Left renal pelvis (tissue), 4 donors: ENCODE measurements around the gene CDC25B. TPM values are rescaled to one million over a fixed set of nuclear protein-coding genes. Genes with fewer than 3 reads are reported as not detected.
"Not testable (repeated sequence)": the region's sequence is repeated elsewhere in the genome, so short reads cannot be mapped to it uniquely, and the experiment has no call there.

Source experiments
- DNase-seq, 4 donors: peaks; one replicate each; pipeline ENCODE4 v3.0.0-alpha.2; 2013; ENCODE audit warnings: low read depth in 4 of 4, low spot score in 3 of 4
- polyA plus RNA-seq, 4 donors: library from polyadenylated mRNA; unstranded; fragments of 120-200 nt; gene quantifications; one replicate each; pipeline ENCODE4 v1.2.1, GENCODE V29; 2013; ENCODE audit not compliant: insufficient read length in 4 of 4

CDC25B gene
- polyA plus RNA-seq, 4 donors = 31.2 to 42.9 (median 39.7) TPM

GRCh38 chr20:3821996-3822395 lies 25.9 kb downstream of the CDC25B start:
- no peak for DNase-seq

- DNase-seq = no peak
These were observed 27.8 kb downstream of the CDC25B start for GRCh38 chr20:3823881-3824280.

DNA sequence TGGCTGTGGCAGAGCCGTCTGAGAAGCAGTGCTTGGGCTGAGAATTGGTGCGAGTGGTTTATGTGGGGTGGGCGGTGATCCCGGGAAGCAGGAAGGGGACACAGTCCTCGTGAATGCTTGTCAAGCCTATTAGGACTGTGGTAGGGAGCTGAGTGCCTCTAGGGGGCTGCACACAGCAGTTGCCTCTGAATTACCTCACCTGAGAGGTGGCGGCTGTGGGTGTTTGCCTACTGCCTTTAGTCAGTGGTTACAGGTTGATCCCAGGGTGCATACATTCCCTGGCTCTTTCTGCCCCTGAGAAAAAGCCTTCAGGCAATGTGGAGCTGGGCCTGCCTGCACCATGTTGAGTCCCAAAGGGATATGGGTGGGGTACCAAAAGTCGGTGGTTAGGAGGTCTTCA lies 29.4 kb downstream of the CDC25B start:
- no peak for DNase-seq

DNA sequence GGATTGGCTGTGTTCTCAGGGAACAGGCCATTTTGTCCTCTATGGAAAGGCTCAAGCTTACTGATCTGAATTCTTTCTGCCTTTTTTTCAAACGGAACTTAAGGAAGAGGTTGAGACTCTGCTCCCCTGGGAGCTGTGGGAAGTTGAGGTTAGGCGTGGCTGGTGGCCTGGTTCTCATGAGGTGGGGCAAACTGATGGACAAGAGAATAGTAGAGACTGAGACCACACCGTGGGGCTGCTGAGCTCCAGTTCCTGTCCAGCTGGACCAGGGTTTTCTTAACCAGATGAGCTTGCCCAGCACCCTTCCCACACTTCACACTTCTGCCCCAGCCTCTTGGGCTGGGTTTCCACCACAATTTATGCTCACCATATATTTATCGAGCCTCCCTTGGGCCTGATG lies 30.3 kb downstream of the CDC25B start:
- DNase-seq = no peak

GRCh38 chr20:3828798-3829197 lies 32.7 kb downstream of the CDC25B start:
- no peak for DNase-seq

GRCh38 chr20:3829891-3830290 lies 33.8 kb downstream of the CDC25B start:
- DNase-seq = not testable (repeated sequence)

DNA sequence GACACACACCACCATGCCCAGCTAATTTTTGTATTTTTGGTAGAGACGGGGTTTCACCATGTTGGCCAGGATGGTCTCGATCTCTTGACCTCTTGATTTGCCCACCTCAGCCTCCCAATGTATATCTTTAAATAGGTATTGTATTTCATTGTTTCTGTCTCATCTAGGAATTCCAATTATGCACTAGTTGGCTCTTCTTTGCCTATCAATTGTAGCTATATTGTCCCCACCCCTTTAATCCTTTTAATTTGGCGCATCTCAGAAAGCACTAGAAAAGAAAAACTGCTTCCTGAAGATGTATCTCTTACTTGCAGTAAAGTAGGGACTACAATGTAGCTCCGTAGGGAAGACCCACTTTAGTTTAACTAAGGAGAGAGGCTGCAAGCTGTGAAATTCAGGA lies 40.0 kb downstream of the CDC25B start:
- DNase-seq = no peak

DNA sequence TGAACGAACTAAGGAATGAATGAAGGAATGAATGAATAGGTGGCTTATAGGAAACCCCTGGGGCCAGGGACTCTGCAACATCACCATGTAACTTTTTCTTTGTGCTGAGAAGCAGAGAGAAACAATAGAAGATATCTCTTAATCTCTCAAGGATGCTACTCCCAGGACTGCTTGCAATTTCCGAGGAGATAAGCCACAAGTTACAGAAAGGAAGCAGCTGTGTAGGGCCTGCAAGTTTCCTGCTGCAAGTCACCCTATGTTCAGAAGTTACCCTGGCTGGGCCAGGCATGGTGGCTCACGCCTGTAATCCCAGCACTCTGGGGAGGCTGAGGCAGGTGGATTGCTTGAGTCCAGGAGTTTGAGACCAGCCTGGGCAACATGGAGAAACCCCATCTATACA lies 43.2 kb downstream of the CDC25B start:
- DNase-seq = no peak

DNA sequence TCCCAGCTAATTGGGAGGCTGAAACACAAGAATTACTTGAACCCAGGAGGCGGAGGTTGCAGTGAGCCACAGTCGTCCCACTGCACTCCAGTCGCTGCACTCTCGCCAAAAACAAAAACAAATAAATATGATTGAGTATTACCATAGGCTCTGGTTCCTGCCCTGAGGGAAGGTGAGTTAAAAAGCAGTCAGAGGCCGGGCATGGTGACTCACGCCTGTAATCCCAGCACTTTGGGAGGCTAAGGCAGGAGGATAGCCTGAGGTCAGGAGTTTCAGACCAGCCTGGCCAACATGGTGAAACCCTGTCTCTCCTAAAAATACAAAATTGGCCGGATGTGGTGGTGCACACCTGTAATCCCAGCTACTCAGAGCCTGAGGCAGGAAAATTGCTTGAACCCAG lies 44.1 kb downstream of the CDC25B start:
- DNase-seq = not testable (repeated sequence)

GRCh38 chr20:3842348-3842930 lies 46.3 kb downstream of the CDC25B start:
- DNase-seq = no peak

DNA sequence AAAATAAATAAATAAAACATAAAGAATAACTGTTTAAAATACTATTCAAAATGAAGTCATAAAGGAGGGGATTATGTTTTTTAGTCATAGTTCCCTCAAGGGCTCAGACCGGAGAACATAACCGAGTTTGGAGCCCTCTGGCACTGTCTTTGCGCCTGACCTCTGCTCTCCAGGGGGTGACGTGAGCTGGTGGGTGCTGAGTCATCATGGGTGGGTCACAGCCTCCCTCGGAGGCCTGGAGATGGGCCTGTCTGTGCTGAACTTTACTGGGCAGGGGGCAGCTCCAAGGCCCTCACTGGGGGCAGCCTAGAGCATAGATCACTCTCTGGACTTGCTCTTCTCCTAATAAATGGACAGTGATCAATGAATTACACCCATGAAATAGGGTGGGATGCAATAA lies 47.4 kb downstream of the CDC25B start:
- no peak for DNase-seq

GRCh38 chr20:3843990-3844619 lies 48.0 kb downstream of the CDC25B start:
- DNase-seq = not testable (repeated sequence)

- peak in 1 of 4 donors; percentile 31 for DNase-seq
These were observed 50.2 kb downstream of the CDC25B start for GRCh38 chr20:3846378-3846739.

DNA sequence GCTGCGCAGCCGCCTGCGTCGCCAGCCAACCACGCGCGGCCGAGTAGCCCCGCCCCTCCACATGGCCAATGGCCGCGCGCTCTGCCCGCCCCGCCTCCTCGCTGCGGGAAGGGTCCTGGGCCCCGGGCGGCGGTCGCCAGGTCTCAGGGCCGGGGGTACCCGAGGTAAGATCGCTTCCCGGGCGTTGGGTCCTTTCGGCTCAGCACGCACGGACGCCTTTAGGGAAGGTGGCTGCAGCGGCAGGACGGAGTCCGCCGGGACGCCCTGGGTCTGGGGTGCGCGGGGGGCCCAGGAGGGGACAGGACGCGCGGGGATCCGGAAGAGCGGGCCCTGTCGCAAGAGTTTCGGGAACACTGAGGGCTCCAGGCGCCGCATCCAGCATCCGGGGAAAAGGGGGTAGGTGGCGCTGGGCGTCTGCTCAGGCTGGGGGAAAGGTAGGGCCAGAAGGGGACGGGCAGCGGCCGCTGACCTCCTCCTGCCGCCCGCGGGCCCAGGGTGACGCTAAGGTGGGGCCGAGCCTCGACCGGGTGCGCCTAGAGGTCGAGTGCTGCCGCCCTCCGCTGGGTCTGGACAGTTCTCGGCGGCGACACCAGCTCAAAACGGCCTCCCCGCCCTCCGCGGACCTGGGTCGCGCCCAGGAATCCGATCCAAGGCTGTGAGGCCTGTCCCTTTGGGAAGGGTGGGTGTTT lies 50.8 kb downstream of the CDC25B start, which contains the start of gene MAVS:
MAVS (plus strand) TSS at position 95 of the 689 bp plus-strand sequence. CDS start 7,791 bp downstream, outside the sequence.
- peak; percentile 61 to 70 (median 66) for DNase-seq

GRCh38 chr20:3847429-3847940 lies 51.4 kb downstream of the CDC25B start:
- DNase-seq = no peak

DNA sequence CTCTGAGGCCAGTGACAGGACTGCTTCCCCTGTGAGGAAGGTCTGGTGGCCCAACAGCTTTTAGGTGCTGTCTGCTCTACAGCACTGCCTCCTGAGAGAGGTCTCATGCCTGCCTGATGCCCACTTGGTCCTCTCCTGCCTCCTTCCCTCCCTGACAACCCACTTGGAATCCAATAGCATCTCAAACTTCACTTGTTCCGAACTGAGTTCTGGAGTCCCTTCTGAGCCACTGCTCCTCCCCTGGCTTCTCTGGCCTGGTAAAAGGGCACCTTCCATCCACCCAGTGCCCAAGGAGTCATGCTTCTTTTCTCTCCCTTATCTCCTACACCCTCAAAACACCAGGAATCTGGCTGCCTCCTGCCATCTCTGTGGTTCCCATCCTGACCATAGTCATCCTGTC lies 52.5 kb downstream of the CDC25B start:
- DNase-seq = no peak

DNA sequence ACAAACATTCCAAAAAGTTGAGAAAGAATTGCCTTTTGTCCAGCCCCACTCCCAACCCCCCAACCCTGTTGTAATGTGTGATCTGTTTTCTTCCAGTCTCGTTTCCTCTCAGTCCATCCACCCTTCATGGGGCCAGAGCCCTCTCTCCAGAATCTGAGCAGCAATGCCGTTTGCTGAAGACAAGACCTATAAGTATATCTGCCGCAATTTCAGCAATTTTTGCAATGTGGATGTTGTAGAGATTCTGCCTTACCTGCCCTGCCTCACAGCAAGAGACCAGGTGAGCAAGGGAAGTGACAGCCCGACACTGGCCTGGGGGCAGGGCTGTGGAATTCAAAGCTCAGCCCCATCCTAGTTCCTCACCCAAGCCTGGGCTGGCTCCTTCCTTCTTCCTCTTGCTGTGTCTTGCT lies 58.4 kb downstream of the CDC25B start:
- no peak for DNase-seq

Other genes with a start within 250 kb of the CDC25B start
- under 1 TPM in 2 of 4 donors, not detected in 2; 0.16 to 0.24 TPM for gene GFRA4, start 132.9 kb upstream of the CDC25B start, polyA plus RNA-seq
- 10 to 100 TPM in 3 of 4 donors, 1 to 10 TPM in 1; 7.3 to 77.0 (median 13.6) TPM for gene ADAM33, start 114.3 kb upstream of the CDC25B start, polyA plus RNA-seq
- gene SIGLEC1, start 83.7 kb upstream of the CDC25B start, polyA plus RNA-seq = 1 to 10 TPM in 2 of 4 donors, under 1 TPM in 2; 0.73 to 5.8 (median 0.98) TPM
- gene HSPA12B, start 63.6 kb upstream of the CDC25B start, polyA plus RNA-seq = 10 to 100 TPM; 13.5 to 37.2 (median 15.2) TPM
- 10 to 100 TPM; 19.7 to 30.0 (median 25.0) TPM for gene ADISSP, start 28.6 kb upstream of the CDC25B start, polyA plus RNA-seq
- 1 to 10 TPM in 3 of 4 donors, not detected in 1; 1.3 to 2.5 (median 1.7) TPM for gene SPEF1, start 14.9 kb upstream of the CDC25B start, polyA plus RNA-seq
- 10 to 100 TPM; 34.0 to 47.8 (median 42.3) TPM for gene CENPB, start 9.6 kb upstream of the CDC25B start, polyA plus RNA-seq
- 10 to 100 TPM in 2 of 4 donors, 1 to 10 TPM in 2; 7.9 to 12.2 (median 10.0) TPM for gene AP5S1, start 24.2 kb downstream of the CDC25B start, polyA plus RNA-seq
- 10 to 100 TPM; 18.8 to 32.2 (median 27.3) TPM for gene MAVS, start 50.5 kb downstream of the CDC25B start, polyA plus RNA-seq
- gene PANK2, start 93.1 kb downstream of the CDC25B start, polyA plus RNA-seq = 10 to 100 TPM; 24.9 to 39.8 (median 33.6) TPM
- 10 to 100 TPM; 21.4 to 38.5 (median 23.2) TPM for gene RNF24, start 219.2 kb downstream of the CDC25B start, polyA plus RNA-seq